ENCODE measurements around the gene ABRAXAS1. TPM values are rescaled to one million over a fixed set of nuclear protein-coding genes. Genes with fewer than 3 reads are reported as not detected.

The ABRAXAS1 gene
- total and polyA plus RNA-seq, 2 of the 13 experiments (the other 11 are each of a cell fraction or from before 2014, with no cell fraction given): 14.1 to 14.7 TPM

GRCh38 chr4:83484500-83485461, at the start of gene ABRAXAS1 (continued):
- TF ChIP-seq ZNF644 (CRISPR knock-in tag; IDR thresholded peaks at IDR 0.05; ENCODE audit: low read depth) (no peak), ZNF589 (CRISPR knock-in tag; conservative IDR thresholded peaks at IDR 0.05) (peak; percentile 35; the same call in 1 of the 2 replicates), EHMT2 (IDR thresholded peaks at IDR 0.05; ENCODE audit: borderline replicate concordance, low read depth, low read length) (no peak), GPN1 (CRISPR knock-in tag; IDR thresholded peaks at IDR 0.05; ENCODE audit: borderline replicate concordance) (no peak), ZNF776 (CRISPR knock-in tag; IDR thresholded peaks at IDR 0.05) (peak; percentile 71; the same call in 1 of the 2 replicates), THRA (CRISPR knock-in tag; IDR thresholded peaks at IDR 0.05; ENCODE audit: borderline replicate concordance) (0 out of 2 replicates have a peak, but pooled peaks have one; percentile 11), TMF1 (CRISPR knock-in tag; IDR thresholded peaks at IDR 0.05; ENCODE audit: low read depth) (peak; percentile 77; the same call in 1 of the 2 replicates), GABPB1 (CRISPR knock-in tag; IDR thresholded peaks at IDR 0.05) (peak; percentile 83), KAT2B (IDR thresholded peaks at IDR 0.05; ENCODE audit: borderline replicate concordance, low read depth, low read length) (no peak), TOPORS (CRISPR knock-in tag; IDR thresholded peaks at IDR 0.05) (peak; percentile 93; the same call in 1 of the 2 replicates), HDAC2 (CRISPR knock-in tag; IDR thresholded peaks at IDR 0.05) (peak; percentile 38), YEATS2 (CRISPR knock-in tag; IDR thresholded peaks at IDR 0.05; ENCODE audit: borderline replicate concordance) (no peak), NFATC3 (CRISPR knock-in tag; IDR thresholded peaks at IDR 0.05) (peak; percentile 58; the same call in 1 of the 2 replicates), REPIN1 (CRISPR knock-in tag; IDR thresholded peaks at IDR 0.05; ENCODE audit: borderline replicate concordance, low read depth) (peak; percentile 70; the same call in 1 of the 2 replicates), ZNF10 (CRISPR knock-in tag; IDR thresholded peaks at IDR 0.05; ENCODE audit: borderline replicate concordance, low read depth) (no peak), HMG20B (CRISPR knock-in tag; conservative IDR thresholded peaks at IDR 0.05) (no peak), ZNF460 (CRISPR knock-in tag; IDR thresholded peaks at IDR 0.05; ENCODE audit: borderline replicate concordance) (no peak), XRCC5 (optimal IDR thresholded peaks at IDR 0.05; ENCODE audit: low read length) (no peak), KDM5A (IDR thresholded peaks at IDR 0.05; ENCODE audit: borderline replicate concordance, low read length) (peak; percentile 68), ZNF577 (CRISPR knock-in tag; IDR thresholded peaks at IDR 0.05; ENCODE audit: borderline replicate concordance, low read depth) (no peak)
- TF ChIP-seq, protein P1, sequence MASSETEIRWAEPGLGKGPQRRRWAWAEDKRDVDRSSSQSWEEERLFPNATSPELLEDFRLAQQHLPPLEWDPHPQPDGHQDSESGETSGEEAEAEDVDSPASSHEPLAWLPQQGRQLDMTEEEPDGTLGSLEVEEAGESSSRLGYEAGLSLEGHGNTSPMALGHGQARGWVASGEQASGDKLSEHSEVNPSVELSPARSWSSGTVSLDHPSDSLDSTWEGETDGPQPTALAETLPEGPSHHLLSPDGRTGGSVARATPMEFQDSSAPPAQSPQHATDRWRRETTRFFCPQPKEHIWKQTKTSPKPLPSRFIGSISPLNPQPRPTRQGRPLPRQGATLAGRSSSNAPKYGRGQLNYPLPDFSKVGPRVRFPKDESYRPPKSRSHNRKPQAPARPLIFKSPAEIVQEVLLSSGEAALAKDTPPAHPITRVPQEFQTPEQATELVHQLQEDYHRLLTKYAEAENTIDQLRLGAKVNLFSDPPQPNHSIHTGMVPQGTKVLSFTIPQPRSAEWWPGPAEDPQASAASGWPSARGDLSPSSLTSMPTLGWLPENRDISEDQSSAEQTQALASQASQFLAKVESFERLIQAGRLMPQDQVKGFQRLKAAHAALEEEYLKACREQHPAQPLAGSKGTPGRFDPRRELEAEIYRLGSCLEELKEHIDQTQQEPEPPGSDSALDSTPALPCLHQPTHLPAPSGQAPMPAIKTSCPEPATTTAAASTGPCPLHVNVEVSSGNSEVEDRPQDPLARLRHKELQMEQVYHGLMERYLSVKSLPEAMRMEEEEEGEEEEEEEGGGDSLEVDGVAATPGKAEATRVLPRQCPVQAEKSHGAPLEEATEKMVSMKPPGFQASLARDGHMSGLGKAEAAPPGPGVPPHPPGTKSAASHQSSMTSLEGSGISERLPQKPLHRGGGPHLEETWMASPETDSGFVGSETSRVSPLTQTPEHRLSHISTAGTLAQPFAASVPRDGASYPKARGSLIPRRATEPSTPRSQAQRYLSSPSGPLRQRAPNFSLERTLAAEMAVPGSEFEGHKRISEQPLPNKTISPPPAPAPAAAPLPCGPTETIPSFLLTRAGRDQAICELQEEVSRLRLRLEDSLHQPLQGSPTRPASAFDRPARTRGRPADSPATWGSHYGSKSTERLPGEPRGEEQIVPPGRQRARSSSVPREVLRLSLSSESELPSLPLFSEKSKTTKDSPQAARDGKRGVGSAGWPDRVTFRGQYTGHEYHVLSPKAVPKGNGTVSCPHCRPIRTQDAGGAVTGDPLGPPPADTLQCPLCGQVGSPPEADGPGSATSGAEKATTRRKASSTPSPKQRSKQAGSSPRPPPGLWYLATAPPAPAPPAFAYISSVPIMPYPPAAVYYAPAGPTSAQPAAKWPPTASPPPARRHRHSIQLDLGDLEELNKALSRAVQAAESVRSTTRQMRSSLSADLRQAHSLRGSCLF (CRISPR knock-in tag; IDR thresholded peaks at IDR 0.05; ENCODE audit: borderline replicate concordance): no peak

All from HepG2 (cell line).